CD4-positive, CD25-positive, alpha-beta regulatory T cell (primary cell): ENCODE measurements around the gene EEA1. TPM values are rescaled to one million over a fixed set of nuclear protein-coding genes. Genes with fewer than 3 reads are reported as not detected.
A peak's percentile ranks its signal among the peaks of the same experiment; 100 is the strongest.

Experiments
- ATAC-seq, 2 donors: fragments of 150-1000 bp; cut with Tn5 transposase; one replicate each; pipeline ENCODE4 v1.10.0; 2021; ENCODE audit warnings: low read depth in 2 of 2, moderate number of reproducible peaks in 2 of 2, moderate library complexity in 1 of 2
- DNase-seq, 3 donors: peaks; one replicate each; pipeline versions ENCODE4 v3.0.0 to v3.0.0-alpha.2; 2012 to 2022; ENCODE audit warnings: mixed read lengths in 1 of 3
- H3K27ac ChIP-seq: one replicate; pipeline ENCODE4 v1.7.0; 2013; ENCODE audit warnings: mild to moderate bottlenecking, low read length; ENCODE audit not compliant: insufficient read depth, poor library complexity, severe bottlenecking
- H3K27me3 ChIP-seq: one replicate; pipeline ENCODE4 v1.7.0; 2013; ENCODE audit warnings: low read length; ENCODE audit not compliant: control insufficient read depth, insufficient read depth
- H3K36me3 ChIP-seq: one replicate; pipeline ENCODE4 v1.7.0; 2013; ENCODE audit warnings: mild to moderate bottlenecking, low read length, moderate library complexity; ENCODE audit not compliant: control insufficient read depth, insufficient read depth
- H3K4me1 ChIP-seq: 2 replicates; pipeline ENCODE4 v1.7.0; 2013; ENCODE audit warnings: mild to moderate bottlenecking, low read length; ENCODE audit not compliant: insufficient read depth, control insufficient read depth, poor library complexity, severe bottlenecking
- H3K4me3 ChIP-seq: one replicate; pipeline ENCODE4 v1.7.0; 2013; ENCODE audit warnings: low read depth, mild to moderate bottlenecking, low read length, moderate library complexity
- H3K9me3 ChIP-seq, 2 experiments: 1 replicate in 1 of 2; 2 replicates in 1 of 2; pipeline ENCODE4 v1.7.0; 2013; ENCODE audit warnings: low read length in 2 of 2, mild to moderate bottlenecking in 1 of 2, moderate library complexity in 1 of 2; ENCODE audit not compliant: control insufficient read depth in 2 of 2
- H3K27ac Mint-ChIP-seq, 3 donors: one replicate each; pipeline ENCODE4 v1.8.0; 2020 to 2022; ENCODE audit warnings: mild to moderate bottlenecking in 3 of 3, mixed read lengths in 3 of 3, moderate library complexity in 2 of 3
- H3K27me3 Mint-ChIP-seq: one replicate; pipeline ENCODE4 v1.8.0; 2022; ENCODE audit warnings: mild to moderate bottlenecking, mixed read lengths
- H3K36me3 Mint-ChIP-seq: one replicate; pipeline ENCODE4 v1.8.0; 2020; ENCODE audit warnings: mixed read lengths
- H3K4me1 Mint-ChIP-seq, 4 donors: one replicate each; pipeline ENCODE4 v1.8.0; 2020 to 2022; ENCODE audit warnings: mixed read lengths in 4 of 4, mild to moderate bottlenecking in 1 of 4
- H3K4me3 Mint-ChIP-seq, 4 donors: one replicate each; pipeline ENCODE4 v1.8.0; 2020 to 2022; ENCODE audit warnings: mild to moderate bottlenecking in 4 of 4, mixed read lengths in 4 of 4, moderate library complexity in 3 of 4
- H3K9me3 Mint-ChIP-seq, 7 donors: one replicate each; pipeline ENCODE4 v1.8.0; 2020 to 2022; ENCODE audit warnings: mixed read lengths in 7 of 7, mild to moderate bottlenecking in 3 of 7, moderate library complexity in 2 of 7
- polyA plus RNA-seq, 4 donors: library from polyadenylated mRNA; unstranded; fragments of 300-500 nt; fragmentation: Illumina TruSeq; gene quantifications; one replicate each; pipeline ENCODE4 v1.2.3, GENCODE V29; 2021
- total RNA-seq: library from RNA; stranded (reverse); gene quantifications from one replicate; pipeline ENCODE4 v1.2.3, GENCODE V29; 2022

EEA1 gene
- total and polyA plus RNA-seq, 5 donors from 2014 or later, result 5.8 to 11.8 (median 6.8) TPM

- no peaks in the 10 kb centered on the region for H3K27me3 Mint-ChIP-seq
- Histone ChIP-seq H3K4me3 (no peak overlapping the region), H3K4me1 (peaks cover 12% of the 10 kb centered on the region), H3K36me3 (no peaks in the 10 kb centered on the region), H3K27ac (no peak overlapping the region), H3K9me3 (no peaks in the 10 kb centered on the region), H3K27me3 (no peaks in the 10 kb centered on the region)
- peak overlapping the region; percentile 57 to 83 (median 75) for H3K27ac Mint-ChIP-seq
- DNase-seq (no peak), ATAC-seq (no peak)
- peaks cover 6 to 47% (median 27%) of the 10 kb centered on the region in 4 donors for H3K4me1 Mint-ChIP-seq
- no peaks in the 10 kb centered on the region for H3K36me3 Mint-ChIP-seq
- peak overlapping the region in 3 of 4 donors; percentile 29 to 85 (median 78) for H3K4me3 Mint-ChIP-seq
- H3K9me3 Mint-ChIP-seq, result no peaks in the 10 kb centered on the region
Observed at GRCh38 chr12:92905811-92906554, 23.1 kb downstream of the EEA1 start.

- H3K27ac ChIP-seq, result no peak overlapping the region
- no peaks in the 10 kb centered on the region for H3K27me3 ChIP-seq
- no peaks in the 10 kb centered on the region for H3K36me3 ChIP-seq
- DNase-seq (peak in 1 of 3 donors; percentile 24), ATAC-seq (peak; percentile 56 to 69)
- no peaks in the 10 kb centered on the region for H3K9me3 Mint-ChIP-seq
- peaks cover 12% of the 10 kb centered on the region for H3K4me1 ChIP-seq
- H3K36me3 Mint-ChIP-seq, result no peaks in the 10 kb centered on the region
- H3K4me3 Mint-ChIP-seq, result peak overlapping the region; percentile 29 to 85 (median 58)
- H3K4me1 Mint-ChIP-seq, result peaks cover 5 to 44% (median 27%) of the 10 kb centered on the region in 4 donors
- H3K27me3 Mint-ChIP-seq, result no peaks in the 10 kb centered on the region
- peak overlapping the region; percentile 22 for H3K4me3 ChIP-seq
- peak overlapping the region; percentile 57 to 83 (median 75) for H3K27ac Mint-ChIP-seq
- no peaks in the 10 kb centered on the region for H3K9me3 ChIP-seq
Observed at GRCh38 chr12:92905258-92905810, 23.8 kb downstream of the EEA1 start.

GRCh38 chr12:92900941-92901340 lies 28.2 kb downstream of the EEA1 start:
- no peak overlapping the region for H3K4me3 Mint-ChIP-seq
- DNase-seq (no peak), ATAC-seq (no peak)
- H3K9me3 Mint-ChIP-seq, result no peaks in the 10 kb centered on the region
- peaks cover 9% of the 10 kb centered on the region for H3K36me3 Mint-ChIP-seq
- no peak overlapping the region for H3K27ac Mint-ChIP-seq
- Histone ChIP-seq H3K4me3 (no peak overlapping the region), H3K27ac (no peak overlapping the region), H3K36me3 (no peaks in the 10 kb centered on the region), H3K27me3 (no peaks in the 10 kb centered on the region), H3K9me3 (no peaks in the 10 kb centered on the region), H3K4me1 (no peaks in the 10 kb centered on the region)
- peaks cover 0 to 42% (median 25%) of the 10 kb centered on the region in 4 donors for H3K4me1 Mint-ChIP-seq
- no peaks in the 10 kb centered on the region for H3K27me3 Mint-ChIP-seq

GRCh38 chr12:92899386-92900001 lies 29.6 kb downstream of the EEA1 start:
- no peak overlapping the region for H3K4me3 ChIP-seq
- Mint-ChIP-seq H3K4me1 (peaks cover 5 to 33% (median 18%) of the 10 kb centered on the region in 4 donors), H3K9me3 (no peaks in the 10 kb centered on the region), H3K36me3 (peaks cover 13% of the 10 kb centered on the region), H3K27me3 (no peaks in the 10 kb centered on the region), H3K4me3 (no peak overlapping the region), H3K27ac (peak overlapping the region in 1 of 3 donors; percentile 49)
- H3K27ac ChIP-seq, result no peak overlapping the region
- no peaks in the 10 kb centered on the region for H3K9me3 ChIP-seq
- ATAC-seq (no peak), DNase-seq (no peak)
- H3K4me1 ChIP-seq, result no peaks in the 10 kb centered on the region
- no peaks in the 10 kb centered on the region for H3K27me3 ChIP-seq
- H3K36me3 ChIP-seq, result no peaks in the 10 kb centered on the region

GRCh38 chr12:92898755-92899154 lies 30.3 kb downstream of the EEA1 start:
- Histone ChIP-seq H3K27ac (no peak overlapping the region), H3K27me3 (no peaks in the 10 kb centered on the region), H3K4me1 (no peaks in the 10 kb centered on the region), H3K4me3 (no peak overlapping the region), H3K36me3 (no peaks in the 10 kb centered on the region), H3K9me3 (no peaks in the 10 kb centered on the region)
- Mint-ChIP-seq H3K36me3 (peaks cover 13% of the 10 kb centered on the region), H3K27me3 (no peaks in the 10 kb centered on the region), H3K4me3 (no peak overlapping the region), H3K4me1 (peaks cover 12 to 34% (median 19%) of the 10 kb centered on the region in 4 donors), H3K9me3 (no peaks in the 10 kb centered on the region), H3K27ac (peak overlapping the region in 1 of 3 donors; percentile 76)
- ATAC-seq (peak in 1 of 2 donors; percentile 37), DNase-seq (no peak)

GRCh38 chr12:92897844-92898243 lies 31.3 kb downstream of the EEA1 start:
- ATAC-seq (no peak), DNase-seq (no peak)
- Histone ChIP-seq H3K4me3 (no peak overlapping the region), H3K4me1 (no peaks in the 10 kb centered on the region), H3K27ac (no peak overlapping the region), H3K9me3 (no peaks in the 10 kb centered on the region), H3K36me3 (no peaks in the 10 kb centered on the region), H3K27me3 (no peaks in the 10 kb centered on the region)
- Mint-ChIP-seq H3K4me3 (no peak overlapping the region), H3K27ac (no peak overlapping the region), H3K9me3 (no peaks in the 10 kb centered on the region), H3K27me3 (no peaks in the 10 kb centered on the region), H3K36me3 (peaks cover 13% of the 10 kb centered on the region), H3K4me1 (peaks cover 17 to 40% (median 21%) of the 10 kb centered on the region in 4 donors)

- H3K27ac ChIP-seq, result no peak overlapping the region
- no peaks in the 10 kb centered on the region for H3K9me3 ChIP-seq
- ATAC-seq (no peak), DNase-seq (no peak)
- Mint-ChIP-seq H3K27ac (no peak overlapping the region), H3K4me1 (peaks cover 13 to 39% (median 32%) of the 10 kb centered on the region in 4 donors), H3K9me3 (no peaks in the 10 kb centered on the region), H3K4me3 (no peak overlapping the region), H3K36me3 (peaks cover 39% of the 10 kb centered on the region), H3K27me3 (no peaks in the 10 kb centered on the region)
- no peak overlapping the region for H3K4me3 ChIP-seq
- H3K36me3 ChIP-seq, result no peaks in the 10 kb centered on the region
- no peaks in the 10 kb centered on the region for H3K4me1 ChIP-seq
- H3K27me3 ChIP-seq, result no peaks in the 10 kb centered on the region
Observed at GRCh38 chr12:92890601-92891106, 38.4 kb downstream of the EEA1 start.
